Lung (tissue), 12 donors: ENCODE data around the gene OGFOD1. TPM values are rescaled to one million over a fixed set of nuclear protein-coding genes. Genes with fewer than 3 reads are reported as not detected.

ENCODE experiments used
- ATAC-seq: fragments of 200-7000 bp; cut with Tn5 transposase; one replicate; pipeline ENCODE4 v1.9.1; 2020; ENCODE audit warnings: moderate number of reproducible peaks; ENCODE audit not compliant: insufficient read depth, low FRiP score
- DNase-seq, 3 donors: peaks; one replicate each; pipeline ENCODE4 v3.0.0-alpha.2; 2013 to 2017
- H3K27ac ChIP-seq, 2 donors: one replicate each; pipeline ENCODE4 v1.5.1; 2013; ENCODE audit warnings: mild to moderate bottlenecking in 2 of 2, moderate library complexity in 2 of 2, control low read depth in 1 of 2, inconsistent platforms in 1 of 2, low read depth in 1 of 2, low read length in 1 of 2
- H3K27me3 ChIP-seq, 3 donors: one replicate each; pipeline ENCODE4 v1.5.1; 2013; ENCODE audit warnings: low read length in 2 of 3; ENCODE audit not compliant: control insufficient read depth in 3 of 3, insufficient read depth in 3 of 3
- H3K36me3 ChIP-seq, 4 donors: one replicate each; pipeline ENCODE4 v1.5.1; 2013; ENCODE audit warnings: low read length in 4 of 4, mild to moderate bottlenecking in 1 of 4, moderate library complexity in 1 of 4; ENCODE audit not compliant: control insufficient read depth in 4 of 4, insufficient read depth in 4 of 4
- H3K4me1 ChIP-seq, 5 donors: one replicate each; pipeline ENCODE4 v1.5.1; 2013; ENCODE audit warnings: low read length in 5 of 5, mild to moderate bottlenecking in 2 of 5, moderate library complexity in 1 of 5; ENCODE audit not compliant: control insufficient read depth in 5 of 5, insufficient read depth in 5 of 5
- H3K4me3 ChIP-seq: one replicate; pipeline ENCODE4 v1.5.1; 2013; ENCODE audit warnings: mild to moderate bottlenecking, control low read depth, moderate library complexity
- H3K9ac ChIP-seq, 2 donors: one replicate each; pipeline ENCODE4 v1.5.1; 2013; ENCODE audit warnings: low read length in 2 of 2, control low read depth in 1 of 2; ENCODE audit not compliant: insufficient read depth in 1 of 2
- H3K9me3 ChIP-seq, 4 donors: one replicate each; pipeline ENCODE4 v1.5.1; 2013; ENCODE audit warnings: low read length in 3 of 4, mild to moderate bottlenecking in 1 of 4, moderate library complexity in 1 of 4; ENCODE audit not compliant: control insufficient read depth in 4 of 4, insufficient read depth in 3 of 4
- CTCF ChIP-seq: IDR thresholded peaks from 2 replicates; pipeline ENCODE4 v1.5.1; 2012; ENCODE audit warnings: mild to moderate bottlenecking; ENCODE audit errors: control extremely low read depth, extremely low read depth
- WGBS, 2 donors: extraction: QIAGEN DNeasy Blood & Tissue Kit; methylation state at CpG; one replicate each; pipeline ENCODE4 v1.1.7; 2013; 5-methylcytosine and 5-hydroxymethylcytosine counted together
- polyA plus RNA-seq, 2 donors: library from polyadenylated mRNA; stranded (reverse); fragments of 200-250 nt; gene quantifications; one replicate each; pipeline ENCODE4 v1.2.1, GENCODE V29; 2013
- total RNA-seq, 2 donors: library from RNA; depleted of rRNA in 1 of 2; stranded (reverse); fragments of >200 nt in 1 of 2; gene quantifications; one replicate each; pipeline ENCODE4 v1.2.1, GENCODE V29; 2014 to 2021
- donor health status: control.
- donor health status: control.
- donor health status: Bipolar disorder and iron deficiency.
- donor health status: healthy.
- donor health status: DM: yes; HTN: yes; CAD: no.

Gene OGFOD1
- total and polyA plus RNA-seq, 4 donors = 9.1 to 36.1 (median 29.5) TPM

- WGBS, 2 donors = 82 to 89% methylated on average over 7 of the region's 7 CpGs
Measured at GRCh38 chr16:56480776-56481467, 29.6 kb downstream of the OGFOD1 start.

GRCh38 chr16:56481468-56482122 is 30.2 kb downstream of the OGFOD1 start:
- Histone ChIP-seq H3K27me3 (no peaks in the 10 kb centered on the region), H3K4me3 (no peak overlapping the region), H3K36me3 (peaks cover 17 to 20% (median 20%) of the 10 kb centered on the region in 4 donors), H3K9me3 (no peaks in the 10 kb centered on the region), H3K4me1 (no peaks in the 10 kb centered on the region), H3K9ac (no peak overlapping the region), H3K27ac (no peak overlapping the region)
- ATAC-seq (no peak), DNase-seq (no peak)
- TF ChIP-seq CTCF = no peak
- WGBS, 2 donors = 92 to 96% methylated on average over 2 of the region's 2 CpGs

More at GRCh38 chr16:56480776-56481467, 29.6 kb downstream of the OGFOD1 start:
- Histone ChIP-seq H3K27me3 (no peaks in the 10 kb centered on the region), H3K27ac (no peak overlapping the region), H3K36me3 (peaks cover 21 to 25% (median 23%) of the 10 kb centered on the region in 4 donors), H3K9ac (no peak overlapping the region), H3K4me1 (no peaks in the 10 kb centered on the region), H3K9me3 (no peaks in the 10 kb centered on the region), H3K4me3 (no peak overlapping the region)
- ATAC-seq (no peak), DNase-seq (no peak)
- no peak for TF ChIP-seq CTCF

GRCh38 chr16:56482683-56483236 is 31.4 kb downstream of the OGFOD1 start:
- Histone ChIP-seq H3K27ac (no peak overlapping the region), H3K4me1 (no peaks in the 10 kb centered on the region), H3K9ac (no peak overlapping the region), H3K27me3 (no peaks in the 10 kb centered on the region), H3K36me3 (peaks cover 16 to 20% (median 18%) of the 10 kb centered on the region in 4 donors), H3K9me3 (no peaks in the 10 kb centered on the region), H3K4me3 (no peak overlapping the region)
- ATAC-seq = no peak
- TF ChIP-seq CTCF = no peak
- 90 to 91% methylated on average over 5 of the region's 5 CpGs for WGBS, 2 donors
- no peak for DNase-seq
